ENCODE measurements around the gene TAOK3. TPM values are rescaled to one million over a fixed set of nuclear protein-coding genes. Genes with fewer than 3 reads are reported as not detected.

Gene TAOK3
- total and polyA plus RNA-seq, 9 of the 15 experiments (the other 6 are each of a cell fraction or from before 2014, with no cell fraction given), result 24.3 to 83.5 (median 47.1) TPM

- no peak for TF ChIP-seq NCOA6 (IDR thresholded peaks at IDR 0.05)
- TF ChIP-seq RCOR1 (IDR thresholded peaks at IDR 0.05; ENCODE audit: borderline replicate concordance in 1 of 2, low read depth in 2 of 2, low read length in 2 of 2), result peak; percentile 16 to 28; a peak in 2 of 4 replicates
- no peak for TF ChIP-seq ZNF79 (CRISPR knock-in tag; IDR thresholded peaks at IDR 0.05; ENCODE audit: low read depth)
- no peak for TF ChIP-seq ZNF12 (CRISPR knock-in tag; IDR thresholded peaks at IDR 0.05)
- peak; percentile 59 for TF ChIP-seq ZFX (CRISPR knock-in tag; IDR thresholded peaks at IDR 0.05)
- peak; percentile 79 for TF ChIP-seq ESRRA (IDR thresholded peaks at IDR 0.05; ENCODE audit: borderline replicate concordance, low read depth)
- no peak for TF ChIP-seq ID3 (CRISPR knock-in tag; IDR thresholded peaks at IDR 0.05)
- peak; percentile 78; the same call in 1 of the 2 replicates for TF ChIP-seq ID3 (tag; IDR thresholded peaks at IDR 0.05)
- no peak for TF ChIP-seq SETDB1 (IDR thresholded peaks at IDR 0.05; ENCODE audit: low read length)
- no peak for TF ChIP-seq TEAD4 (IDR thresholded peaks at IDR 0.05; ENCODE audit: low read length)
- no peak for TF ChIP-seq TEAD4 (CRISPR knock-in tag; IDR thresholded peaks at IDR 0.05; ENCODE audit: borderline replicate concordance)
- 0 out of 2 replicates have a peak, but pooled peaks have one; percentile 15 for TF ChIP-seq ZNF384 (IDR thresholded peaks at IDR 0.05; ENCODE audit: low read depth, low read length)
- TF ChIP-seq BCLAF1 (IDR thresholded peaks at IDR 0.05; ENCODE audit: borderline replicate concordance in 1 of 2, control insufficient read depth in 1 of 2, low read depth in 2 of 2, low read length in 1 of 2), result peak in 1 of 2 experiments; percentile 40; a peak in 1 of 4 replicates
- TF ChIP-seq TAF9B (IDR thresholded peaks at IDR 0.05; ENCODE audit: partially characterized antibody), result no peak
- TF ChIP-seq NCOA4 (IDR thresholded peaks at IDR 0.05; ENCODE audit: partially characterized antibody), result no peak
- no peak for TF ChIP-seq GATAD2A (IDR thresholded peaks at IDR 0.05)
- peak; percentile 48; the same call in 1 of the 2 replicates for TF ChIP-seq NCOR1 (IDR thresholded peaks at IDR 0.05)
- TF ChIP-seq, protein P1, sequence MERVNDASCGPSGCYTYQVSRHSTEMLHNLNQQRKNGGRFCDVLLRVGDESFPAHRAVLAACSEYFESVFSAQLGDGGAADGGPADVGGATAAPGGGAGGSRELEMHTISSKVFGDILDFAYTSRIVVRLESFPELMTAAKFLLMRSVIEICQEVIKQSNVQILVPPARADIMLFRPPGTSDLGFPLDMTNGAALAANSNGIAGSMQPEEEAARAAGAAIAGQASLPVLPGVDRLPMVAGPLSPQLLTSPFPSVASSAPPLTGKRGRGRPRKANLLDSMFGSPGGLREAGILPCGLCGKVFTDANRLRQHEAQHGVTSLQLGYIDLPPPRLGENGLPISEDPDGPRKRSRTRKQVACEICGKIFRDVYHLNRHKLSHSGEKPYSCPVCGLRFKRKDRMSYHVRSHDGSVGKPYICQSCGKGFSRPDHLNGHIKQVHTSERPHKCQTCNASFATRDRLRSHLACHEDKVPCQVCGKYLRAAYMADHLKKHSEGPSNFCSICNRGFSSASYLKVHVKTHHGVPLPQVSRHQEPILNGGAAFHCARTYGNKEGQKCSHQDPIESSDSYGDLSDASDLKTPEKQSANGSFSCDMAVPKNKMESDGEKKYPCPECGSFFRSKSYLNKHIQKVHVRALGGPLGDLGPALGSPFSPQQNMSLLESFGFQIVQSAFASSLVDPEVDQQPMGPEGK (CRISPR knock-in tag; IDR thresholded peaks at IDR 0.05; ENCODE audit: borderline replicate concordance), result no peak
- no peak for TF ChIP-seq SAFB2 (IDR thresholded peaks at IDR 0.05; ENCODE audit: borderline replicate concordance, low read depth, low read length, severe bottlenecking)
- no peak for TF ChIP-seq ZNF143 (CRISPR knock-in tag; IDR thresholded peaks at IDR 0.05)
- TF ChIP-seq ZFP1 (CRISPR knock-in tag; IDR thresholded peaks at IDR 0.05), result no peak
- 0 out of 2 replicates have a peak, but pooled peaks have one; percentile 3 for TF ChIP-seq MAFF (IDR thresholded peaks at IDR 0.05; ENCODE audit: low read length)
- no peak for TF ChIP-seq TSC22D4 (tag; IDR thresholded peaks at IDR 0.05)
These were observed 3.6 kb upstream of the TAOK3 start, which contains the start of gene SUDS3 (continued) for GRCh38 chr12:118376089-118377020.

Measured in K562 (cell line).